ENCODE measurements around the gene FBXW8.

DNA sequence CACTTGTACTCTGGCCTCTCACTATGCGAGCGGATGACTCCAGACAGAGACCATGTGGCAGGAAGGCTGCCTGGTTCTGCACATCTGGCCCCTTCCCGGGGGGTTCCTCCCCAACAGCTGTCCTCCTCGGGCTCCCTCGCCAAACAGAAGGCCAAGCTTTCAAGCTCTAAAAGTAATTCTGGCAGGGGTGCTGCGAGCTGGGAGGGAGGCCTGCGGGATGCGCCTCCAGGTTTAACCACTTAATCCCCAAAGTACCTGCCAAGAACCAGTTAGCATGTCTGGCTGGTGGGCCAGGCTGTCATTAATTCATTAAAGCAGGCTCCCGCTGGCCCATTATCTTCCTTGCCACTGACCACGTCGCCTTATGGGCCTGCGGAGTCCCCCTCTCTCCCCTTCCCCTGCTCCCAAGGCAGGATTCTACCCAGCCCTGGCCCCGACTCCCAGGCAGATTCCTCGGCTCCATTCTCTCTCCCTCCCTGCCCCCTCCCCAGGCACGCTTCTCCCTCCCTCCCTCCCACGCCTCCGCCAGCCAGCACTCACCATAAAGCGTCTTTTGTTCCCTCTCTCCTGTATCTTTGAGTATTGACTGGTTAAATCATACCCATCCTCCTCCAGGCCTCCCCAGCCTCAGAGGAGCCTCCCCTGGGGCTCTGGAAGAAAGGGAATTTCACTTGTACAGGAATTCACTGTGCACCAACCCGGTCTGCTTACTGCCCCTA lies 34.4 kb upstream of the FBXW8 start:
- TF ChIP-seq, protein P1, sequence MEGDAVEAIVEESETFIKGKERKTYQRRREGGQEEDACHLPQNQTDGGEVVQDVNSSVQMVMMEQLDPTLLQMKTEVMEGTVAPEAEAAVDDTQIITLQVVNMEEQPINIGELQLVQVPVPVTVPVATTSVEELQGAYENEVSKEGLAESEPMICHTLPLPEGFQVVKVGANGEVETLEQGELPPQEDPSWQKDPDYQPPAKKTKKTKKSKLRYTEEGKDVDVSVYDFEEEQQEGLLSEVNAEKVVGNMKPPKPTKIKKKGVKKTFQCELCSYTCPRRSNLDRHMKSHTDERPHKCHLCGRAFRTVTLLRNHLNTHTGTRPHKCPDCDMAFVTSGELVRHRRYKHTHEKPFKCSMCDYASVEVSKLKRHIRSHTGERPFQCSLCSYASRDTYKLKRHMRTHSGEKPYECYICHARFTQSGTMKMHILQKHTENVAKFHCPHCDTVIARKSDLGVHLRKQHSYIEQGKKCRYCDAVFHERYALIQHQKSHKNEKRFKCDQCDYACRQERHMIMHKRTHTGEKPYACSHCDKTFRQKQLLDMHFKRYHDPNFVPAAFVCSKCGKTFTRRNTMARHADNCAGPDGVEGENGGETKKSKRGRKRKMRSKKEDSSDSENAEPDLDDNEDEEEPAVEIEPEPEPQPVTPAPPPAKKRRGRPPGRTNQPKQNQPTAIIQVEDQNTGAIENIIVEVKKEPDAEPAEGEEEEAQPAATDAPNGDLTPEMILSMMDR (IDR thresholded peaks at IDR 0.05; ENCODE audit: insufficient read depth, low read length), result no peak
- no peak for TF ChIP-seq POLR2AphosphoS5 (IDR thresholded peaks at IDR 0.05; ENCODE audit: low read depth)

All from HL-60 (cell line).